Measurements from ENCODE around the gene NTN1. TPM values are rescaled to one million over a fixed set of nuclear protein-coding genes. Genes with fewer than 3 reads are reported as not detected.
A peak's percentile ranks its signal among the peaks of the same experiment; 100 is the strongest.

The NTN1 gene
- total RNA-seq, 2 experiments from 2014 or later, result 0.31 to 0.47 TPM

DNA sequence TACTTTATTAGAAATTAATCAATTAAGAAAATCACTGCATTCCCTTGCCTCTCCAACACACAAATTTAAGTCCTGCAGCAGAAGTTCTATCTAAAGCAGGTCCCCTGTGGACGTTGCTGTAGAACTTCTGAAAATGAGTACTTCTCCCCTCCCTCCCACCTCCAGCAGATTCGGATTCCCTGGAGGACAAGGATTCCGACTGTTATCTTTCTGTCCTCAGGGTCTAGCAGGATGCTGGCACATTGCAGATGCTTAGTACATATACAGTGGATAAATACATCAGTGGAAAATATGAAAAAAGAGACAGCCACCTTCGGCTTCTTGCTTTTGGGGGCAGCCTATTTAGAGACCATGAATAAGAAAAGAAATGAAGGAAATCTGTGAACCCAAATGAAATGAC is 32.1 kb downstream of the NTN1 start:
- intact Hi-C loops (cut with micrococcal nuclease), result no loop called here
- Mint-ChIP-seq H3K27me3 (ENCODE audit: low read depth) (peaks cover 6% of the 10 kb centered on the region), H3K27ac (no peak overlapping the region), H3K9me3 (no peaks in the 10 kb centered on the region), H3K4me3 (no peak overlapping the region), H3K4me1 (ENCODE audit: low read depth) (no peaks in the 10 kb centered on the region), H3K36me3 (ENCODE audit: low read depth) (no peaks in the 10 kb centered on the region)
- CTCF ChIA-PET, result no interaction called here
- DNase-seq, result no peak

DNA sequence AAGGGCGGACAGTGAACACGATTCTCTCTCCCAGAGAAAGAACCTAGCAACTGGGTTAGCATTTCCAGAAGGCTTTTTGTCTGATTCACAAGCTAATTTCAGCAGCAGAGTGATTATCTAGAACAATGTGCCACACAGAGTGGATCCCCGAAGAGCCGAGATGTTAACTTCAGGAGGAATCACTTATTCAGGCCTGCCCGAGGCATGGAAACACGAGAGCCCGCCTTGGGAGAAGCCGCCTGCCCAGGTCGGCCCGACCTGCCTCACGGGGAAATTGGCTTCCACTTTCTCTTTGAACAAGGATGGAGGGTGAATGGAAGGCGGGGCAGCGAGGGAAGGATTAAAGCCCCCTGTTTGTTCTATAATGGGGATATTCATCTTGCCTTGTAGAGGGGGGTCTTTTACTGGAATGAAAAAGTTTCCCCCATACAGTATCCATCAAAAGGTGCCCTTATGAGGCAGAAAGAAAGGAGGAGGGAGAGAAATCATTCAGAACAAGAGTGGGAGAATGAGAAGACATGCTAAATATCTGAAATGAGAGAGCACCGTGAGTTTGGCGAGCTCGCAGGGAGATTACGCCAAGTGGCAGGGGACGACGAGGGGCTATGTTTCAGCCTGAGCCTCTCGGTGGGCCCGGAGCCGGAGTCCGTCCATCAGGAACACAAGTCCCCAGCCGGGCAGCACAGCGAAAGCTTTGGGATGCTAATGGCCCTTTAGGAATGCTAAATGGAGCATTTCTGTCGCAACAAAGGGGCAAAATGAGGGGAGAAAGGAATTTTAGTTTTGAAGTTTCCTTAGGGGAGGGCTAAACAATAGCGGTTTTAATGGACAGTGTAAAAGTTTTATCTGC is 33.0 kb downstream of the NTN1 start:
- Mint-ChIP-seq H3K27me3 (ENCODE audit: low read depth) (peaks cover 6% of the 10 kb centered on the region), H3K27ac (no peak overlapping the region), H3K4me3 (no peak overlapping the region), H3K36me3 (ENCODE audit: low read depth) (no peaks in the 10 kb centered on the region), H3K9me3 (no peaks in the 10 kb centered on the region), H3K4me1 (ENCODE audit: low read depth) (no peaks in the 10 kb centered on the region)
- DNase-seq, result no peak
- intact Hi-C loops (cut with micrococcal nuclease), result no loop called here
- CTCF ChIA-PET, result no interaction called here

DNA sequence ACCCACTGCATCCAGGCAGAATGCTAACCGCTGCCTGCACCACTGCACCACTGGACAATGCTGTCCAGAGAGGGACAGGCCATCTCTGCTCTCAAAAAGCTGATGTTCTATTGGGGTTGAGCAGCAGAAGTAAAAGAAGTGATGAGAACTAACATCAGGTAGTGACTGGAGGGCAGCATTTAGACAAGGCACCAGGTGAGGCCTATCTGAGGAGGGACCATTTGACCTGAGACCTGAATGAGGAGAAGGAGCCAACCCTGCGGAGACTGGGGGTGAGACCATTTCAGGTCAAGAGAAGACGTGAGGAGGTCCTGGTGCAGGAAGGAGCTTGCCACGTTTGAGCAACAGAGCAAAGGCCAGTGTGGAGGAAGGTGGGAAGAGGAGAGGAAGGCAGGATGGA is 34.0 kb downstream of the NTN1 start:
- Mint-ChIP-seq H3K36me3 (ENCODE audit: low read depth) (no peaks in the 10 kb centered on the region), H3K27ac (no peak overlapping the region), H3K4me1 (ENCODE audit: low read depth) (no peaks in the 10 kb centered on the region), H3K9me3 (no peaks in the 10 kb centered on the region), H3K4me3 (no peak overlapping the region), H3K27me3 (ENCODE audit: low read depth) (peaks cover 5% of the 10 kb centered on the region)
- no peak for DNase-seq
- CTCF ChIA-PET, result no interaction called here
- intact Hi-C loops (cut with micrococcal nuclease), result no loop called here

DNA sequence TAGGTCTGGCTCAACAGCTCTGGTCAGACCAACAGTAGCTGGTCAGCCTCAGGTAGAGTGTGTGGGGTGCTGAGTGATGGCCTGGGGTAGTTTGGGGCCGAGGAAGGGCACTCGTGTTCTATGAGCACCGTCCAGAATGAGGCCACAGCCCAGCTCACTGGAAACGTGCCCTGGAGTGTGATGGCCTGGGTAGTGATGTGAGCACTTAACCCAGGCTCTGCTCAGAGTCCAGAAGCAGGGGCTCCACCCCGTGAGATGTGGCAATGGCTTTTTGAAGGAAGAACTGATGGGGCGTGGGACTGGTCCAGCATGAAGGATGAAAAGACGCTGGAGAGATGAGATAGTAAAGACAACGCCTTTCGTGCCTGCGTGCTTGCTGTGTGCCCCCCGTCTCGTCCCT is 35.3 kb downstream of the NTN1 start:
- intact Hi-C loops (cut with micrococcal nuclease), result no loop called here
- CTCF ChIA-PET, result no interaction called here
- Mint-ChIP-seq H3K36me3 (ENCODE audit: low read depth) (no peaks in the 10 kb centered on the region), H3K4me3 (no peak overlapping the region), H3K9me3 (no peaks in the 10 kb centered on the region), H3K27me3 (ENCODE audit: low read depth) (peaks cover 5% of the 10 kb centered on the region), H3K4me1 (ENCODE audit: low read depth) (no peaks in the 10 kb centered on the region), H3K27ac (no peak overlapping the region)
- no peak for DNase-seq

DNA sequence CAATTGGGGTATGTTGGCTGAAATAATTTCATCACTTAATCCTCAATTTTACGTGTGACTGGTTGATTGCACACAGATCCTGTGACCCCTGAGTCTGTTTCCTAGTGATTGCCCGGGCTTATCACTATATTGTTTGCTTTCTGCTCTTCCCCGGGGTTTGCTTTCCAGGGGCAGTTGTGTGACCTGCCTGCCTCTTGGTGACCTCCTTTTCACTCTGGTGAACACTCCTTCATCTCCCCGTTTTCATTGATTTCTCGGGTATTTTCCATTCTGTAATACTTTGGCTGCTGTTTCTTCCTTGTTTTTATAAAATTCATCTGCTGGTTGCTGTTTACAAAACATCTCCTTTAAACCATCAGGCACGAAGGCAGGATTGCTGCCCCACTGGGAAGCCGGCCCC is 36.0 kb downstream of the NTN1 start:
- Mint-ChIP-seq H3K27me3 (ENCODE audit: low read depth) (peaks cover 5% of the 10 kb centered on the region), H3K4me3 (no peak overlapping the region), H3K36me3 (ENCODE audit: low read depth) (no peaks in the 10 kb centered on the region), H3K4me1 (ENCODE audit: low read depth) (no peaks in the 10 kb centered on the region), H3K27ac (no peak overlapping the region), H3K9me3 (no peaks in the 10 kb centered on the region)
- CTCF ChIA-PET, result no interaction called here
- no peak for DNase-seq
- intact Hi-C loops (cut with micrococcal nuclease), result no loop called here

DNA sequence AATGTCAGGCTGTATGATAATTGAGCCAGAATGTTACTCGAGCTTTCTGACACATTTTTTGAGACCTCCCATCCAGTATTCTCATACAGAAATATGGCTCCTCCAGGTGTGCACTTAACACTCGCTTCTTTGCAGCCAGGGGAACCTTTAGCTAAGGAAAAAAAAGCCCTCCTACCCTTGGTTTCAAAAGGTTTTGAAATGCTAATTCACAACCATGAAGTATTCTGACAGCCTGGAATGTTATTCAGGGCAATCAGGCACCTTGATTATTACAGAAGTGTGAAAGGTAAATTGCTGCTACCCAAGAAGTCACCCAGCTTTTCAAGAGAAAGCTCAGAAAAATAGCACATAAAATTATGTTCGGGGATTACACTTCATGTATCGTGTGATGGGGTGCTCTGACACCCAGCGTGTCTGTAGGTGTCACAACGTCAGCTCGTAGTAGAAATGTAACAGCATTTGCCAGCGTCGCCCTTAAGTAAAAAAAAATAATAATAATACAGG is 41.1 kb downstream of the NTN1 start:
- no peaks in the 10 kb centered on the region for H3K4me1 Mint-ChIP-seq (ENCODE audit: low read depth)
- H3K27ac Mint-ChIP-seq, result no peak overlapping the region
- no peaks in the 10 kb centered on the region for H3K9me3 Mint-ChIP-seq
- DNase-seq, result no peak
- no peak overlapping the region for H3K4me3 Mint-ChIP-seq
- CTCF ChIA-PET, result no interaction called here
- intact Hi-C loops (cut with micrococcal nuclease), result no loop called here
- H3K36me3 Mint-ChIP-seq (ENCODE audit: low read depth), result no peaks in the 10 kb centered on the region
- H3K27me3 Mint-ChIP-seq (ENCODE audit: low read depth), result no peaks in the 10 kb centered on the region

DNA sequence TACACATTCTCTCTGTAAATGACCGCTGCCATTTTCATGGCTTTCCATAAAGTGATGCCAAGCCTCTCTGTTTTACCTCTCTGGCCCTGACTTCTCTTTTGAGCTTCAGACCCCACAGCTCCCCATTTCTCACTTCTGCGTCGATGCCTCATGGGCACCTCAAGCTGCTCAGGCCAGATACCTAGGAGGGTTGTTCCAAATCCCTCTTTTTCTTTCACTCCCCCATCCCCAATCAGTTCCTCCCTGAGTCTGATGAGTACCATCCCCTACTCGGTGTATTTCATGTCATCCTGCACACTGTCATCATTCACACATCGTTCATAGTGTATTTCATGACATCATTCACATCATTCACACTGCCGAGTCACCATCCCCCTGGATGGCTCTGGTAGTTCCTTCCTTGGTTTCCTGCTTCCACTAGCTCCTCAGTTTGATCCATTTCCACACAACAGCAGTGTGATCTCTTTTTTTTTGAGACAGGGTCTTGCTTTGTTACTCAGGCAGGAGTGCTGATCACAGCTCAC is 43.1 kb downstream of the NTN1 start:
- no peak overlapping the region for H3K4me3 Mint-ChIP-seq
- H3K27me3 Mint-ChIP-seq (ENCODE audit: low read depth), result no peaks in the 10 kb centered on the region
- H3K9me3 Mint-ChIP-seq, result no peaks in the 10 kb centered on the region
- H3K36me3 Mint-ChIP-seq (ENCODE audit: low read depth), result no peaks in the 10 kb centered on the region
- H3K4me1 Mint-ChIP-seq (ENCODE audit: low read depth), result no peaks in the 10 kb centered on the region
- no peak overlapping the region for H3K27ac Mint-ChIP-seq
- CTCF ChIA-PET, result interaction anchor here (0.5 to 1.0 kb wide), 3 partner anchors 51 to 338 kb away, joined by 3 read pairs; no protein-coding TSS in a partner anchor
- intact Hi-C loops (cut with micrococcal nuclease), result no loop called here
- DNase-seq, result no peak

DNA sequence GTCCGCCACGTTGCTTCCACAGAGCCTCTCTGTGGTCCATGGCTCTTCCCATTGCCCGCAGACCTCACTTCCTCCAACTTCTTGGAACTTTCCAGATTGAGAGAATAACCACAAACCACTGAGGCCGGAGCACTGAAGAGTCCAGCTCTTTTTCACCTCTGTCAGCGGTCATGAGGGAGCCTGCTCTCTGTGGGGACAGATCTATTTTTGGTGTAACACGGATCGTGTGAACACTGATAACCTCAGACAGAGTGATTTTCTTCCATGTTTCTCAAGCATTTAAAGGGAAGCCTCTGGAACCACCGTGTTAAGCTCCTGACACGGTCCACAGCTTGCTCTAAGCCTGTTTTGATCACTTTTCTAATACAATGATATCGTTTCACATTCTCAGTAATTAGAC is 49.7 kb downstream of the NTN1 start:
- H3K36me3 Mint-ChIP-seq (ENCODE audit: low read depth), result no peaks in the 10 kb centered on the region
- no peaks in the 10 kb centered on the region for H3K27me3 Mint-ChIP-seq (ENCODE audit: low read depth)
- intact Hi-C loops (cut with micrococcal nuclease), result no loop called here
- no peaks in the 10 kb centered on the region for H3K9me3 Mint-ChIP-seq
- no peak overlapping the region for H3K27ac Mint-ChIP-seq
- no peak for DNase-seq
- CTCF ChIA-PET, result no interaction called here
- no peak overlapping the region for H3K4me3 Mint-ChIP-seq
- no peaks in the 10 kb centered on the region for H3K4me1 Mint-ChIP-seq (ENCODE audit: low read depth)

DNA sequence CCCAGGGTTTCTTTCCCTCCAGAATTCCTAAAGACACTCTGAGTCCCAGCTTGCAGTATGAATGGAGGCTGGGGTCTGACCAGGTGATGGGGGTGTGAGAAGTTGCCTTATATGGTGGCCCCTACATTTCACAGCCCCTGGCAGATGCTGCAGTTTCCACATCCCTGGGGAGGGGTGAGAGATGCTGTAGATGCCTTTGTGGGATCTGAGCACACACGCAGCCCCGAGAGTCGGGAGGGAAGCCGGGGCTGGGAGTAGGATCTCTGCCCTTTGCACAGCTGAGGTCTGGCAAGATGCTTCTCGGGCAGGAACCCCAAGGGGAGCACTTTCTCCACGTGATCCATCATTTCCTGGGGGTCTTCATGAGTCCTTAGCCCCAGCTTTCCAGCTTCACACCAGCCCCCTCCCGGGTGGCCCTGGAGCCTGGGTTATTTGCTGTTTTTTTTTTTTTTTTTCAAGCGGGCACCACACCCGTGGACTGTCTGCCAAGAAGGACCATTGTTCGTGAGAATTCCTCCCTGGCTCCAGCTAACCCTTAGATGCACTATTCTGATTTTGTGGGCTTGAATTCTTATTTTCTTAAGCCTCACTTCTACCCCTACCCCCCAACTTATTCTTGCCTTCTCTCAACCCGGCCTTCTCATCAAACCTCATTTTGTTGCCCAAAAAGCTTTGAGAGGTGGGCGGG is 50.6 kb downstream of the NTN1 start:
- no peaks in the 10 kb centered on the region for H3K4me1 Mint-ChIP-seq (ENCODE audit: low read depth)
- no peak for DNase-seq
- CTCF ChIA-PET, result no interaction called here
- no peaks in the 10 kb centered on the region for H3K9me3 Mint-ChIP-seq
- H3K27ac Mint-ChIP-seq, result no peak overlapping the region
- no peaks in the 10 kb centered on the region for H3K36me3 Mint-ChIP-seq (ENCODE audit: low read depth)
- no peaks in the 10 kb centered on the region for H3K27me3 Mint-ChIP-seq (ENCODE audit: low read depth)
- intact Hi-C loops (cut with micrococcal nuclease), result no loop called here
- H3K4me3 Mint-ChIP-seq, result no peak overlapping the region

DNA sequence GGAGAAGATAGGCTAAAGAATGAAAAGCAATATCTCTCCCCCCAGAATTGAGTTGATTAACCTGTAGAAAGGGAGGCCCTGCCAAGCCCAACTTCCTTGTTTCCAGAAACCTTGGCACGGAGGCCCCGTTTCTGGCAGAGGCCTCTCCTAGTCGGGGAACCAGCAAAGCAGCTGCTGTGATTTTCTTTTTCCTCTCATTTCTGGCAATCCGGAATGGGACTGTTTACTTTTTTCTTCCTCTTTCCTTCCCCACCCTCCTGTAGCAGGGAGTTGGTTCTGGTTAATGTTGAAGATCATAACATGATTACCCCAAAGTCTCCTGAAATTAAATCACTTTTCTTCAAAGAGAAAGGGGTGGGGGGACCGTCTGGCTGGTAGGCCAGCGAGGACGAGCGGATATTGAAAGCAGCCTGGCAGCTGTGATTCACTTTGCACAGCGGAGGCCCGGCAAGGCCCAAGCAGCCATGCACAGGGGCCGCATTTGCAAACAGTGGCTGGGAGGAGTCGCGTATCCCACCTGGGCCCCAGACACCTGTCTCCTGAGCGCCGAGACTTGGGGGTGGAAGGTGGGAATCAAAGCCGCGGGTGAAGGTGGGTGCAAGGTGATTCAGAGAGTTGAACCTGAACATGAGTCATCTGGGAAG is 51.5 kb downstream of the NTN1 start:
- no peak overlapping the region for H3K27ac Mint-ChIP-seq
- no peaks in the 10 kb centered on the region for H3K9me3 Mint-ChIP-seq
- CTCF ChIA-PET, result no interaction called here
- no peaks in the 10 kb centered on the region for H3K4me1 Mint-ChIP-seq (ENCODE audit: low read depth)
- intact Hi-C loops (cut with micrococcal nuclease), result no loop called here
- H3K27me3 Mint-ChIP-seq (ENCODE audit: low read depth), result no peaks in the 10 kb centered on the region
- H3K36me3 Mint-ChIP-seq (ENCODE audit: low read depth), result no peaks in the 10 kb centered on the region
- H3K4me3 Mint-ChIP-seq, result no peak overlapping the region
- DNase-seq, result no peak

DNA sequence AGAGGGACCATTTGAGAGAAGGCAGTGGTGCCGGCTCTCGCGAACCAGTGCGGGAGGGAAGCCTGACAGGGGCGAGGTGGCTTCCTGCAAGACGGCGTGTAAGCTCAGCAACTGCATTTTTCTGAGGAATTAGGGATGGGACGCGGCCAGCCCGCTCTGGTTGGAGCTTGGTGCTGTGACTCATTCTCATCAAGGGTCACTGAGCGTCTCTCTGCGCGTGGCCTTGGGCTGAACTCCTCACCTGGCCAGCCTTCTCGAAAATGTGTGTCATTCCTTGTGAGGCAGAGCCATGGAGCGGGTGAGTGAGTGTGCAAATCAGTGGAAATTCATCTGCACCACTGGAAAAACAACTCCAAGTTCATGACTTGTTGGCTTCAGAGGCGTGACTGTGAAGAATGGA is 52.8 kb downstream of the NTN1 start:
- H3K27me3 Mint-ChIP-seq (ENCODE audit: low read depth), result no peaks in the 10 kb centered on the region
- H3K9me3 Mint-ChIP-seq, result no peaks in the 10 kb centered on the region
- DNase-seq, result no peak
- no peaks in the 10 kb centered on the region for H3K36me3 Mint-ChIP-seq (ENCODE audit: low read depth)
- intact Hi-C loops (cut with micrococcal nuclease), result no loop called here
- no peaks in the 10 kb centered on the region for H3K4me1 Mint-ChIP-seq (ENCODE audit: low read depth)
- no peak overlapping the region for H3K27ac Mint-ChIP-seq
- no peak overlapping the region for H3K4me3 Mint-ChIP-seq
- CTCF ChIA-PET, result no interaction called here

DNA sequence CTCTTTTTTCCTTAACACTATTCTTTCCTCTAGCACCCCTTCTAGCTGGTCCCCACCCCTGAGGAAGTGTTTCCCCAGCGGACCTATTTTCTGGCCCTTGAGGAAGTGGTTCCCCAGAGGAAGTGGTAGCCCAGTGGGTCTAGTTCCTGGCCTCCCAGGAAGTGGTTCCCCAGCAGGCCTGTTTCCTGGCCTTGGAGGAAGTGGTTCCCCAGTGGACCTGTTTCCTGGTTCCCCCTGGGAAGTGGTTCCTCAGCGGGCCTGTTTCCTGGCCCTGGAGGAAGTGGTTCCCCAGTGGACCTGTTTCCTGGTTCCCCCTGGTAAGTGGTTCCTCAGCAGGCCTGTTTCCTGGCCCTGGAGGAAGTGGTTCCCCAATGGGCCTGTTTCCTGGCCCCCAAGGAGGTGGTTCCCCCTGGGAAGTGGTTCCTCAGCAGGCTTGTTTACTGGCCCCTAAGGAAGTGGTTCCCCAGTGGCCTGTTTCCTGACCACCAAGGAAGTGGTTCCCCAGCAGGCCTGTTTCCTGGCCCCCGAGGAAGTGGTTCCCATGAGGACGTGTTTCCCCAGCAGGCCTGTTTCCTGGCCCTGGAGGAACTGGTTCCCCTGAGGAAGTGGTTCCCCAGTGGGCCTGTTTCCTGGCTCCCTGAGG is 58.3 kb downstream of the NTN1 start:
- Mint-ChIP-seq H3K36me3 (ENCODE audit: low read depth) (no peaks in the 10 kb centered on the region), H3K9me3 (peaks cover 2% of the 10 kb centered on the region), H3K4me1 (ENCODE audit: low read depth) (peaks cover 4% of the 10 kb centered on the region), H3K27me3 (ENCODE audit: low read depth) (no peaks in the 10 kb centered on the region), H3K27ac (no peak overlapping the region), H3K4me3 (no peak overlapping the region)
- intact Hi-C loops (cut with micrococcal nuclease), result no loop called here
- CTCF ChIA-PET, result no interaction called here
- peak; percentile 16 for DNase-seq

Measured in activated naive CD4-positive, alpha-beta T cell treated with anti-CD3 and anti-CD28 coated beads for 36 hours (primary cell).